Esophagus muscularis mucosa (tissue), 3 donors: ENCODE measurements around the gene RAB11B.

ENCODE experiments used
- POLR2A ChIP-seq: fragments of 450-650 bp; IDR thresholded peaks from one replicate; pipeline ENCODE4 v1.6.1; 2017; ENCODE audit warnings: antibody characterized with exemption, moderate library complexity, mild to moderate bottlenecking, low read depth
- TF ChIP-seq, protein P1 (sequence below), 3 experiments: fragments of 200-600 bp in 2 of 3; fragments of 450-650 bp in 1 of 3; sonication (generic) in 2 of 3; IDR thresholded peaks; one replicate each; pipeline ENCODE4 v1.5.1; 2017 to 2019; ENCODE audit warnings: antibody characterized with exemption in 3 of 3, mild to moderate bottlenecking in 2 of 3, moderate library complexity in 1 of 3

DNA sequence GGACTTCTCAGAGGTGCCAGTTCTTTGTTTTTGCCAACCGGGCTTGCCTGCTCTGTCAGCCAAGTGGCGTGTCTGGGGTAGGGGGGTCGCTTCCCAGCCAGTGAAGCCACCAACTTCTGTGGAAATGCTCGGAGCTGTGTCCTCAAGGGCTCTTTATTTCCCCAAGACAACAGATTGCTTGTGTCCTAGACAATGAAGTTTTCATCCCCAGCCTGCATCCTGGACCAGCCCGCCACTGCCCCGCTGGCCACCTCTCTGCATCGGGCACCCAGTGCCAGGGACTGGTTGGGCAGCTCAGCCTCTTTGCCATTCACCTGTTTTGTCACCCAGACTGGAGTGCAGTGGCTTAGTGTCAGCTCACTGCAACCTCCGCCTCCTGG is 3.7 kb downstream of the RAB11B start:
- TF ChIP-seq, protein P1, sequence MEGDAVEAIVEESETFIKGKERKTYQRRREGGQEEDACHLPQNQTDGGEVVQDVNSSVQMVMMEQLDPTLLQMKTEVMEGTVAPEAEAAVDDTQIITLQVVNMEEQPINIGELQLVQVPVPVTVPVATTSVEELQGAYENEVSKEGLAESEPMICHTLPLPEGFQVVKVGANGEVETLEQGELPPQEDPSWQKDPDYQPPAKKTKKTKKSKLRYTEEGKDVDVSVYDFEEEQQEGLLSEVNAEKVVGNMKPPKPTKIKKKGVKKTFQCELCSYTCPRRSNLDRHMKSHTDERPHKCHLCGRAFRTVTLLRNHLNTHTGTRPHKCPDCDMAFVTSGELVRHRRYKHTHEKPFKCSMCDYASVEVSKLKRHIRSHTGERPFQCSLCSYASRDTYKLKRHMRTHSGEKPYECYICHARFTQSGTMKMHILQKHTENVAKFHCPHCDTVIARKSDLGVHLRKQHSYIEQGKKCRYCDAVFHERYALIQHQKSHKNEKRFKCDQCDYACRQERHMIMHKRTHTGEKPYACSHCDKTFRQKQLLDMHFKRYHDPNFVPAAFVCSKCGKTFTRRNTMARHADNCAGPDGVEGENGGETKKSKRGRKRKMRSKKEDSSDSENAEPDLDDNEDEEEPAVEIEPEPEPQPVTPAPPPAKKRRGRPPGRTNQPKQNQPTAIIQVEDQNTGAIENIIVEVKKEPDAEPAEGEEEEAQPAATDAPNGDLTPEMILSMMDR (IDR thresholded peaks at IDR 0.05) = no peak
- TF ChIP-seq POLR2A = no peak
